NB4 (cell line): ENCODE measurements around the gene PLCH2.

ENCODE experiments used
- DNase-seq: peaks from one replicate; pipeline ENCODE4 v3.0.0; 2010; ENCODE audit warnings: low read depth
- H3K4me3 ChIP-seq: one replicate; pipeline ENCODE4 v1.5.1; 2011; ENCODE audit warnings: mild to moderate bottlenecking, low read depth, low read length, moderate library complexity
- MAX ChIP-seq: IDR thresholded peaks from 2 replicates; pipeline ENCODE4 v1.6.1; 2011; ENCODE audit warnings: low read depth, low read length
- MYC ChIP-seq: IDR thresholded peaks from 2 replicates; pipeline ENCODE4 v1.6.1; 2011; ENCODE audit warnings: low read depth, low read length
- POLR2A ChIP-seq: IDR thresholded peaks from 2 replicates; pipeline ENCODE4 v1.6.1; 2011; ENCODE audit warnings: mild to moderate bottlenecking; ENCODE audit not compliant: insufficient read length; ENCODE audit errors: extremely low read depth
- TF ChIP-seq, protein P1 (sequence below): IDR thresholded peaks from one replicate; pipeline ENCODE4 v1.5.1; 2012; ENCODE audit warnings: low read depth, low read length

PLCH2 gene

DNA sequence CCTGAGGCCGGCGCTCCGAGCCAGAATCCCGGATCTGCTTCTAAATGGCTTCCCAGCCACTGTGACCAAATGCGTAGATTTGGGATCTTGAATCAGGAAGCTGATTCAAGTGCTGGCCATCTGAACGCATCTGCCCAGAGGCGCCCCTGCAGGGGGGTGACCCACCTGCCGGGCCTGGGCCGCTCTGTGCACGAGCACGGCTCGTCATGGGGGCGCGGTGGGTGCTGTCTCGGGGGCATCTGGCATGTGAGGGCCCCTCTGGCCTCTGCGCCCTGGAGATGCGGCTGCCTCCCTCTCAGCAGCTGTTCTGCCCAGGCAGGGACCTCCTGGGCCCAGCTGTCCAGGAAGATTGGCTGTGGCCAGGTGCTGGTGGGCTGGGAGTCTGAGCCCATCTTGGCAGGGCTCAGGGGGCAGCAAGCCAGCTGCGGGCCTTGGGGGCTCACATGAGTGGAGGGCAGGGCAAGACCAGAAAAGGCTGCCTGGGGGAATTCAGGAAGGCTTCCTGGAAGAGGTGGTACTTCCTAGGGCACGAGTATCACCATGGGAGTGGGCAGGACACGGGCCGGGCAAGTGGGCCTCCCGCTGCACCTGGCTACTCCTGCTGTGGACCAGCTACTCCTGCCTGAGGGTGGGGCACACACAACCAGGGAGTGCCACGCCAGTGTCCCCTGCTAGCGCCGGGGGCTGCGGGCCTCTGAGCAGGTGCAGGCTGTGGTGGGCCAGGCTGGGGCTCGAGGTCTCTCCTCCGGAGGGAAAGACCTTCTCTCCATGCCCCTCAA lies 25.1 kb downstream of the PLCH2 start:
- TF ChIP-seq, protein P1, sequence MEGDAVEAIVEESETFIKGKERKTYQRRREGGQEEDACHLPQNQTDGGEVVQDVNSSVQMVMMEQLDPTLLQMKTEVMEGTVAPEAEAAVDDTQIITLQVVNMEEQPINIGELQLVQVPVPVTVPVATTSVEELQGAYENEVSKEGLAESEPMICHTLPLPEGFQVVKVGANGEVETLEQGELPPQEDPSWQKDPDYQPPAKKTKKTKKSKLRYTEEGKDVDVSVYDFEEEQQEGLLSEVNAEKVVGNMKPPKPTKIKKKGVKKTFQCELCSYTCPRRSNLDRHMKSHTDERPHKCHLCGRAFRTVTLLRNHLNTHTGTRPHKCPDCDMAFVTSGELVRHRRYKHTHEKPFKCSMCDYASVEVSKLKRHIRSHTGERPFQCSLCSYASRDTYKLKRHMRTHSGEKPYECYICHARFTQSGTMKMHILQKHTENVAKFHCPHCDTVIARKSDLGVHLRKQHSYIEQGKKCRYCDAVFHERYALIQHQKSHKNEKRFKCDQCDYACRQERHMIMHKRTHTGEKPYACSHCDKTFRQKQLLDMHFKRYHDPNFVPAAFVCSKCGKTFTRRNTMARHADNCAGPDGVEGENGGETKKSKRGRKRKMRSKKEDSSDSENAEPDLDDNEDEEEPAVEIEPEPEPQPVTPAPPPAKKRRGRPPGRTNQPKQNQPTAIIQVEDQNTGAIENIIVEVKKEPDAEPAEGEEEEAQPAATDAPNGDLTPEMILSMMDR = no peak
- no peak for TF ChIP-seq MAX
- H3K4me3 ChIP-seq = no peak overlapping the region
- no peak for DNase-seq

DNA sequence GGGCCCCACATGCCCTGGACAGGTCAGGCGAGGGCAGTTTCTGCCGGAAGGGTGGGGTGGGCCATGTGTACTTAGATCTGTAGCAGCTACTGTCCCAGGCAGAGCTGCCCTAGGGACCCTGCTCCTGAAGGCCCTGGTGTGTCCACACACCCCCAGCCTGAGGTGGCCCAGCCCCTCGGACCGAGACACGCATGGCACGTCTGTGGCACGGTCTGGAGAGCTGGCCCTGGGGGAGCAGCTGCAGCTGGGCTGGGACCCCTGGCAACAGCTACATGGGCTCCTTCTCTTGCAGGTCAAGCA lies 25.7 kb downstream of the PLCH2 start:
- TF ChIP-seq MYC (no peak), MAX (no peak), POLR2A (no peak)
- TF ChIP-seq, protein P1 = no peak
- no peak for DNase-seq
- no peak overlapping the region for H3K4me3 ChIP-seq

GRCh38 chr1:2502210-2502609 lies 26.1 kb downstream of the PLCH2 start:
- H3K4me3 ChIP-seq = no peak overlapping the region
- DNase-seq = no peak
- no peak for TF ChIP-seq MAX
- TF ChIP-seq MYC = no peak
- TF ChIP-seq, protein P1 = no peak
- TF ChIP-seq POLR2A = no peak

DNA sequence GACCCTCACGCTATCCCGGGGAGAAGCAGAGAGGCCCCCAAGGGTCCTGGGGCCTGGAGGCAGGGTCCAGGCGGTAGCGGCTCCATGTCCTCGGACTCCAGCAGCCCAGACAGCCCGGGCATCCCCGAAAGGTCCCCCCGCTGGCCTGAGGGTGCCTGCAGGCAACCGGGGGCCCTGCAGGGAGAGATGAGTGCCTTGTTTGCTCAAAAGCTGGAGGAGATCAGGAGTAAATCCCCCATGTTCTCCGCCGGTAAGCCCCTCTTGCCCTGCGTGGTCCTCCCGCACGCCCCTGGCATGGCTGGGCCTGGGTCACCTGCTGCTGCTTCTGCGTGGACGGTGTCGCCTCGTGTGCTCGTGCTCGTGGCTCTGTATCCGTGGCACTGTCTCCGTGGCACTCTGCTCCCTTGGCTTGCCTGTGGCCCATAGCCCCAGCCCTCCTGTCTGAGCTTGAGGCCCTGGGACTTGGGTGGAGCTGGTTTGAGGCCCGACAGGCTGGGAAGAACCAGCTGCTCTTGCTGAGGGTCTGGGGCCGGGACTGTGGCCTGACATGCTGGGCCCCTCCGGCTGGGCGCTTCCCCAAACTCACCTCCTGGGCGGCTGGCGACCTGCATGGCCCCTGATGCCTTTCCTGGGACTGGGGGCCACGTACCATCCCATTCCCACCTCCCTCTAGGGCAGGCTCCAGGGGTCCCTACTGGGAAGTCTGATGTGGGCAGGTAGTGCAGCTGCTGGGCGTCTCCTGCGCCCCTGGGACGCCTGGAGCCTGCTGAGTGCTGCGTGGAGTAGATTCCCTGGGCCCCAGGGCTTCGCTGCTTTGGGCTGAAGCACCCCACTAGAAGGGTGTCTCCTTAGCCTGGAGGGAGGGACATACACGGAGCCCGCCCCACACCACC lies 26.8 kb downstream of the PLCH2 start:
- TF ChIP-seq MYC (no peak), MAX (no peak), POLR2A (no peak)
- TF ChIP-seq, protein P1 = no peak
- DNase-seq = no peak
- no peak overlapping the region for H3K4me3 ChIP-seq

GRCh38 chr1:2503554-2504224 lies 27.6 kb downstream of the PLCH2 start:
- no peak for TF ChIP-seq POLR2A
- TF ChIP-seq MYC = no peak
- TF ChIP-seq, protein P1 = no peak
- TF ChIP-seq MAX = no peak
- no peak overlapping the region for H3K4me3 ChIP-seq
- DNase-seq = no peak
